Gastroesophageal sphincter (tissue), 3 donors: ENCODE measurements around the gene TRABD2B.

ENCODE experiments used
- EP300 ChIP-seq: sonication (generic); formaldehyde crosslinking; IDR thresholded peaks from one replicate; pipeline ENCODE4 v1.6.1; 2017; ENCODE audit warnings: antibody characterized with exemption, mild to moderate bottlenecking
- POLR2A ChIP-seq, 2 donors: fragments of 450-650 bp; IDR thresholded peaks; one replicate each; pipeline ENCODE4 v1.6.1; 2017; ENCODE audit warnings: antibody characterized with exemption in 2 of 2, mild to moderate bottlenecking in 2 of 2, moderate library complexity in 1 of 2
- TF ChIP-seq, protein P1 (sequence below), 4 experiments: fragments of 200-600 bp in 2 of 4; fragments of 450-650 bp in 2 of 4; sonication (generic) in 1 of 4; IDR thresholded peaks; one replicate each; pipeline ENCODE4 v1.5.1; 2017 to 2019; ENCODE audit warnings: antibody characterized with exemption in 4 of 4, mild to moderate bottlenecking in 2 of 4, moderate library complexity in 2 of 4

DNA sequence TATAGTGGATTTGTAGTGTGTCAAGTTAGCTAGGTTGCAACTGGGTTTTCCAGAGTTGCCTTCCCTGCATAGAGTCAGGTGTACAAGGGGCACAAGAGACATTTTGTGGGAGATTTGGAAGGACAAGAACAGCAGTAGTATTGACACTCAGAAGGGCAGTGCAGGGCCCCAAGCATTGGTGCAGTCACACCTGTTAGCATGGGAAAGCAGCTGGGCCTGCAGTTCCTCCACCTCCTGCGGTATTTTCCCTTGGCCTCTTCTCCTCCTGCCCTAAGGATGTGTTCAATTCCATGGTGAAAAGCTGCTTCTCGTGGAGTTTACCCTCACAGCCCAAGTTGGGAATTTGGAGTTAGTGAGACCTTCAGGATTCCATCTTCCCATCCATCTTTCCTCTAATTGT lies 47.1 kb upstream of the TRABD2B start:
- TF ChIP-seq, protein P1, sequence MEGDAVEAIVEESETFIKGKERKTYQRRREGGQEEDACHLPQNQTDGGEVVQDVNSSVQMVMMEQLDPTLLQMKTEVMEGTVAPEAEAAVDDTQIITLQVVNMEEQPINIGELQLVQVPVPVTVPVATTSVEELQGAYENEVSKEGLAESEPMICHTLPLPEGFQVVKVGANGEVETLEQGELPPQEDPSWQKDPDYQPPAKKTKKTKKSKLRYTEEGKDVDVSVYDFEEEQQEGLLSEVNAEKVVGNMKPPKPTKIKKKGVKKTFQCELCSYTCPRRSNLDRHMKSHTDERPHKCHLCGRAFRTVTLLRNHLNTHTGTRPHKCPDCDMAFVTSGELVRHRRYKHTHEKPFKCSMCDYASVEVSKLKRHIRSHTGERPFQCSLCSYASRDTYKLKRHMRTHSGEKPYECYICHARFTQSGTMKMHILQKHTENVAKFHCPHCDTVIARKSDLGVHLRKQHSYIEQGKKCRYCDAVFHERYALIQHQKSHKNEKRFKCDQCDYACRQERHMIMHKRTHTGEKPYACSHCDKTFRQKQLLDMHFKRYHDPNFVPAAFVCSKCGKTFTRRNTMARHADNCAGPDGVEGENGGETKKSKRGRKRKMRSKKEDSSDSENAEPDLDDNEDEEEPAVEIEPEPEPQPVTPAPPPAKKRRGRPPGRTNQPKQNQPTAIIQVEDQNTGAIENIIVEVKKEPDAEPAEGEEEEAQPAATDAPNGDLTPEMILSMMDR (IDR thresholded peaks at IDR 0.05) = no peak
- TF ChIP-seq POLR2A (IDR thresholded peaks at IDR 0.05) (no peak), EP300 (no peak)
